ENCODE results near the gene DNAJB1.
"Not testable (repeated sequence)": the region's sequence is repeated elsewhere in the genome, so short reads cannot be mapped to it uniquely, and the experiment has no call there.

DNAJB1 gene

DNA sequence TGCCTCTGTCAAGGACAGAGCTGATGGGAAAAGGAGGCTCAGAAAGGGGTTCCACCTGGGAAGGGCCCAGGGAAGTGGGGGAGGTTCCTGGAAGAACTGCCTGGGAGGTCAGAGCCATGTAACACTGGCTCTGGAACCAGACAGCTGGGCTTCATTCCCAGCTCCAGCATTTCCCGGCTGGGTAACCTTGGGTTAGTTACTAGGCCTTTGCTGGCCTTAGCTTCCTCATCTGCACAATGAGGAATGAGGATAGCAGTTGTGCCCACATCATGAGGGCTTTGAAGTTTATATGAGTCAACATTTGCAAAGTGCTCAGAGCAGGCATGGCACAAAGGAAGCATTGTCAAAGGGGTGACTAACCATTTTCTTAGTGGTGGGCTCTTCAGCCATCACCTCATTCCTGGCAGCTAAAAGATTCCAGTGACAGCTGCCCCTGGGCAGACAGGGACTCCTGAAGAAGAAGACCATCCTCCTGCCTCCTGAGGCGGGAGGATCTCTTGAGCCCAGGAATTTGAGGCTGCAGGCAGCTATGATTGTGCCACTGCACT lies 1.7 kb upstream of the DNAJB1 start:
- DNase-seq = no peak

DNA sequence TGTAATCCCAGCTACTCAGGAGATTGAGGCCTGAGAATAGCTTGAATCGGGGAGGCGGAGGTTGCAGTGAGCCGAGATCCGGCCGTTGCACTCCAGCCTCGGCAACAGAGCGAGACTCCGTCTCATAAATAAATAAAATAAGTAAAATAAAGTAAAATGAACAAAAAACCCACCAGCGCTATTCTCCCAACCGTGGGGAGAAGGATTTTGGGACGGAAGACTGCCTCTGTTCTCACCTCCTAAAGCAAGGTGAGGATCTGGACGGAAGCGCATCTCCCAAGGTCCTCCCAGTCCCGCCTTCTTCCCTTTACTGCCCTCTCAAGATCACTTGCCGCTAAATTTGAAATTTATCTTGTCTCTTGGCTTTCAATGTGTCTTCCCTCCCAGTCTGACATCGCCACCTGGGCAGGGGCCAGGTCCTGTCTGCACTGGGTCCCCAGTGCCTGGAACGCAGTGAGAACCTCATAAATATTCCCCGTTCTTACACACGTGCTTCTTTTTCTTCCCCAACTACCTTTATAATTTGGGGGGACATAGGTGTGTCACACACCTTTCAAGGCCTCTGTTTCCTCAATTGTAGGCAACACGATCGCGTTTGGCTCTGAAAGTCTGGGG lies 1.2 kb upstream of the DNAJB1 start:
- no peak for DNase-seq

DNA sequence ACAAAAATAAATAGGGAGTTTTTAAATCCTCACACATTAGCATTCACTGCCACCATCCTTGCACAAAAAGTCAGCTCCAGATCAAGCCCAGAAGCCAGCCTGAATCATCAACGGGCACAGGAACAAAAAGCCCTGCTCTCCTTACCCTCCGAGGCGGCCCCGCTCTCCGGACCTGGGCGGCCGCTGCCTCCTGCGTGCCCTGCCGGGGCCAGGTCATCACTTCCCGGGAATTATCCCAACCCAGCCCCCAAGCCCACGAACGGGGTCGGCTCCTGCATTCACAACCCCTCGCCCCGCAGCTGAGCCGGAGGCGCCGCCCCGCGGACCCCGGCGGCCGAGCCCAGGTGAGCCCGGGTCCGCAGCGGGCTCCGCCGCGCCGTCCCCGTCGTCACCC lies 754 bp downstream of the DNAJB1 start:
- DNase-seq = no peak

DNA sequence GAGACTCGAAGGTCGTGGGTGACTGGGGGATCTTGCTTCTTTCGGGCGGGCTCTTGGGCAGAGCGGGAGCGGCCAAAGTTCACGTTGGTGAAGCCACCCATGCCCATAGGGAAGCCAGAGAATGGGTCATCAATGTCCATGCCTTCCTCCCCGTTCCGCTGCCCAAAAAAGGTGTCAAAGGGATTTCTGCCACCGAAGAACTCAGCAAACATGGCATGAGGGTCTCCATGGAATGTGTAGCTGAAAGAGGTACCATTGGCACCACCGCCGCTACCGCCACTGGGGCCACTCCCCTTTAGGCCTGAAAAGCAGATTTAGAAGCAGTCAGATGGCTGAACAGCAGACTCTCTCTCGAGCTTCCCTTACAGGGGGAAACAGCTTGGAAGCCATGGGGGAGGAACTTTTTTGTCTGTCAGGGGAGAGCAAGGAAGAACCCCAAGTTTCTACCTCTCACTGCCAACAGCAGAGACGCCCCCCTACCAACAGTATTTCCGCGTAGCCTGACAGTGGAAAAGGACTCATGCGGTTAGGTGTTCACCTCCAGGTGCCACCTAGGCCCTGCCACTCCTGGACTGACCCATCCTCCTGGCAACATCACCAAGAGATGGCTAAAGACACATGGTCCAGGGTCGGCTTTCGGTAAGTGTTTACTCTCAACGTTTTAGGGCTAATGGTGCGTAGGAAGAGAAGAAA lies 1.3 kb downstream of the DNAJB1 start:
- no peak for DNase-seq

GRCh38 chr19:14516048-14516534 lies 2.1 kb downstream of the DNAJB1 start:
- no peak for DNase-seq

- DNase-seq = no peak
Observed at GRCh38 chr19:14515501-14516047, 2.6 kb downstream of the DNAJB1 start.

- no peak for DNase-seq
Observed at GRCh38 chr19:14514215-14514863, 3.9 kb downstream of the DNAJB1 start.

GRCh38 chr19:14512406-14512961 lies 5.7 kb downstream of the DNAJB1 start:
- no peak for DNase-seq

DNA sequence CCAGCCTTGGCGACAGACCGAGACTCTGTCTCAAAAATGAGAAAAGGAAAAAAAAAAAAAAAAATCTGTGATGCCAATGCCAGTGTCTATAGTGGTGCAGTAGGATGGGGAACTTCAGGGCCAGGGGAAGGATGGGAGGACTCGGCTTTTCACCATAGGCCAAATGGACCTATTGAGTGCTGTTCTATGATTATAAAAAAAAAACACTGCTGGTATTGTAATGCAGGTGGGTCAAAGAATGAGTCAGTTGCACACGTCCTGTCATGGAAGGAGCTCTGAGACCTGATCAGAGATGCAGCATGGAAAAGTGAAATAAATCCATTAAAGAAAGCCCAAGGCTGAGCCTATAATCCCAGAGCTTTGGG lies 7.0 kb downstream of the DNAJB1 start:
- no peak for DNase-seq

- DNase-seq = no peak
Observed at GRCh38 chr19:14510311-14511228, 7.6 kb downstream of the DNAJB1 start.

DNA sequence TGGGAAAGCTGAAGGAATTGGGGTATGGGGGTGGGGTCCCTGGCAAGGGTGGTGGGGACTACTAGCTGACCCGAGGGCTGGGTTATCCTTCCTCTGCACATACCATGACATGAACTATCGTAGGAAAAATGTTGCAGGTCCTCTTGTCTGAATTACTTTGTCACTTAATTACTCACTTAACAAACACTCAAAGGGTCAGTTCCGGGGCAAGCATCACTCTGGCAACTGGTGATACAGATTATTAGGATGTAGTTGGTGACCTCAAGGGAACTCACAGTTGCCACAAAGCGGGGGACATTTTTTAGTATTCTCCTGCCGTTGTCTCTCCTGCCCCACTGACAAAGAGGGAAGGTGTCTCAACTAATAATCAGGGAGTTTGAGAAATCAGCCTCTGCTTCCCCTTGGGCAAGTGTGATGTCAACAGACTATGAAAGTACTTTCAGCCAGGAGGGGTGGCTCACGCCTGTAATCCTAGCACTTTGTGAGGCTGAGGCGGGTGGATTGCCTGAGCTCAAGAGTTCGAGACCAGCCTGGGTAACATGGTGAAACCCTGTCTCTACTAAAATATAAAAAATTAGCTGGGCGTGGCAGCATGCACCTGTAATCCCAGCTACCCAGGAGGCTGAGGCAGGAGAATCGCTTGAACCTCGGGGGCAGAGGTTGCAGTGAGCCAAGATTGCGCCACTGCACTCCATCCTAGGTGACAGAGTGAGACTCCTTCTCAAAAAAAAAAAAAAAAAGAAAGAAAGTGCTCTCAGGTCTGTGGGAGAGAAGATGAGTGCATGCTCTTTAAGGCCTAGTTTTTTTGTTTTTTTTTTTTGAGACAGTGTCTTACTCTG lies 10.3 kb downstream of the DNAJB1 start:
- no peak for DNase-seq

- DNase-seq = peak; percentile 13 to 28
Observed at GRCh38 chr19:14505488-14506239, 12.5 kb downstream of the DNAJB1 start.

DNA sequence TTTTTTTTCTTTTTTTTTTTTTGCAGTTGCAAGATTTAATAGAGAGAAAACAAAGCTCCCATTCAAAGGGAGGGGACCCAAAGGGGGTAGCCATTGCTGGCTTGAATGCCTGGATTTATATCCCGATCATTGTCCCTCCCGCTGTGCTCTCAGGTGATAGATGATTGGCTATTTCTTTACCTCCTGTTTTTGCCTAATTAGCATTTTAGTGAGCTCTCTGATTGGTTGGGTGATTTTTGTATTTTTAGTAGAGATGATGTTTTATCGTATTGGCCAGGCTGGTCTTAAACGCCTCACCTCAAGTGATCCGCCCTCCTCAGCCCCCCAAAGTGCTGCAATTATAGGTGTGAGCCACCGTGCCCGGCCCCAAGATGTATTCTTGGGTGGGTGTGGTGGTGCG lies 13.6 kb downstream of the DNAJB1 start:
- not testable (repeated sequence) for DNase-seq

GRCh38 chr19:14503285-14503684 lies 14.9 kb downstream of the DNAJB1 start:
- DNase-seq = no peak

DNA sequence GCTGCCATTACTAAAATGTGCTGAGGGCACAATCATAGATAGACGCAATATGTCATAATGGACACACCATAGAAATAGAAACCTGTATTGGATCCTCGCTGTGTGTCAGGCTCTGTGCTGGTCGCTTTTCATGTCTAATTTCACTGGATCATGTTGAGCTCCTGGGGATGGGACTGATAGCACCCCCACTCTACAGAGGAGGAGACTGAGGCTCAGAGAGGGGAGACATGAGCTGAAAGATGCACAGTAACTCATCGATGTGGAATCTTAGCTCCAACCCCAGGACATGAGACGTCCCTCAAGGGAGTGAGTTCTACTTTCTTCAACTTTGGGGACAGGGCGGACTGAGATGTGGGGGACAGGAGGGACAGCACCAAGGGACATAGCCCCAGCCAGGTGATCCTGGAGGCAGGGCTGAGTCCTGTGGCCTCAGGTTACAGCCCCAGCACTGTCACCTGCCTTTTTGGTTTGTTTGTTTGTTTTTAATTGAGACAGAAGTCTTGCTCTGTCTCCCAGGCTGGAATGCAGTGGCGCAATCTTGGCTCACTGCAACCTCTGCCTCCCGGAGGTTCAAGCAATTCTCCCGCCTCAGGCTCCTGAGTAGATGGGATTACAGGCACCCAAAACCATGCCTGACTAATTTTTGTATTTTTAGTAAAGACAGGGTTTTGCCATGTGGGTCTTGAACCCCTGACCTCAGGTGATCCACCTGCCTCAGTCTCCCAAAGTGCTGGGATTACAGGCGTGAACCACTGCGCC lies 15.7 kb downstream of the DNAJB1 start:
- no peak for DNase-seq

DNA sequence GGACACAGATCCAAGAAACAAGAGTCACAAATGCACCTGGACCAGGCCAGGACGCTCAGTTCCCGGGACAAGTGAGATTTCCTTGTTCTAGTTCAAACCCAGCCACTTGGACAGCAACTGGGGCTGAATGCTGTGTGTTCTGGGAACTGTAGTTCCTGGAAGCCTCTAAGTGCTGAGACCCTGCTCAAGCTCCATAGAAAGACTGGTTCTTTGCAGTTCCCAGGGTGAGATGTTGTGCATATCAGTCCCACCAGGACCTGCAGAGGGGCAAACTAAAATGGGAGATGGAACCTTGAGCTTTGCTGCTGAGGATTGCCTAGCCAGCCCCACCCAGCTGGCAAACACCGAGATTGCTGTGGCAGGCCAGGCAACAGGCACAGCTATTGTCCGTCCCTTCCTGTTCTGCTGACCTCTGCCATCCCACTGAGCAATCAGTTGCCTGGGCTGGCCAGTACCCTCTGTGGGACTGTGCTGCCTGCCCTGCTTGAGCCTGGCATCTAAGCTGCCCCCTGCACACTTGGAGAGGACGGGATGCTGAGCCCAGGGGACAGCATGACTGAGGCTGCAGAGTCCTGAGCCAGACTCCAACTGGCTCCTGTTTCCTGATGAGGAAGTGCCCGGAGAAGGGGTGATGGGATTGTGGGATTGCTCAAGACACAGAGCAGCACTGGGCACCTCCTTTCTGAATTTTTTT lies 20.8 kb downstream of the DNAJB1 start:
- peak in 1 of 2 experiments; percentile 37 for DNase-seq

- no peak for DNase-seq
Observed at GRCh38 chr19:14496834-14497227, 21.4 kb downstream of the DNAJB1 start.

GRCh38 chr19:14496029-14496833 lies 22.0 kb downstream of the DNAJB1 start, which contains the start of gene GIPC1:
TSS of gene GIPC1 (minus strand) at chr19:14496127. CDS start at chr19:14482976, 13,151 bp downstream.
- peak; percentile 99 for DNase-seq
